Smooth muscle cell (in vitro differentiated cells): ENCODE measurements around the gene TMEM121B. TPM values are rescaled to one million over a fixed set of nuclear protein-coding genes. Genes with fewer than 3 reads are reported as not detected.

ENCODE experiments used
- DNase-seq: peaks from one replicate; lab custom pipeline; 2025; ENCODE audit not compliant: unreplicated experiment; lab: John Stamatoyannopoulos, UW
- H2AFZ ChIP-seq: fragments of 200-600 bp; sonication (generic); 2 replicates; pipeline ENCODE4 v1.6.0; 2016; ENCODE audit warnings: antibody characterized with exemption, low read depth, mild to moderate bottlenecking
- H3F3A ChIP-seq: fragments of 200-600 bp; sonication (generic); 2 replicates; pipeline ENCODE4 v1.6.0; 2017; ENCODE audit warnings: antibody characterized with exemption, low read depth
- H3K27ac ChIP-seq: fragments of 200-600 bp; sonication (generic); 2 replicates; pipeline ENCODE4 v1.5.1; 2016; ENCODE audit warnings: low read depth, mild to moderate bottlenecking
- H3K27me3 ChIP-seq: fragments of 200-600 bp; sonication (generic); 2 replicates; pipeline ENCODE4 v1.6.1; 2016; ENCODE audit warnings: low read depth, mild to moderate bottlenecking
- H3K36me3 ChIP-seq: fragments of 200-600 bp; sonication (generic); 2 replicates; pipeline ENCODE4 v1.5.1; 2016; ENCODE audit warnings: low read depth
- H3K4me1 ChIP-seq: fragments of 200-600 bp; sonication (generic); 2 replicates; pipeline ENCODE4 v1.5.1; 2016; ENCODE audit warnings: low read depth
- H3K4me2 ChIP-seq: fragments of 200-600 bp; sonication (generic); 2 replicates; pipeline ENCODE4 v1.6.0; 2016; ENCODE audit warnings: mild to moderate bottlenecking
- H3K4me3 ChIP-seq: fragments of 200-600 bp; sonication (generic); 2 replicates; pipeline ENCODE4 v1.5.1; 2016; ENCODE audit warnings: mild to moderate bottlenecking
- H3K79me2 ChIP-seq: fragments of 200-600 bp; sonication (generic); 2 replicates; pipeline ENCODE4 v1.6.0; 2016; ENCODE audit warnings: low read depth, mild to moderate bottlenecking
- H3K9ac ChIP-seq: fragments of 200-600 bp; sonication (generic); 2 replicates; pipeline ENCODE4 v1.6.0; 2016; ENCODE audit warnings: low read depth
- H3K9me3 ChIP-seq: fragments of 200-600 bp; sonication (generic); replicated peaks from 2 replicates; pipeline ENCODE4 v1.5.1; 2016; ENCODE audit warnings: low read depth
- H4K20me1 ChIP-seq: fragments of 200-600 bp; sonication (generic); 2 replicates; pipeline ENCODE4 v1.6.0; 2016; ENCODE audit warnings: low read depth
- CTCF ChIP-seq: fragments of 200-600 bp; sonication (generic); IDR thresholded peaks from 2 replicates; pipeline ENCODE4 v1.5.1; 2017; ENCODE audit warnings: borderline replicate concordance, mild to moderate bottlenecking, antibody characterized with exemption; ENCODE audit not compliant: insufficient read depth, poor library complexity, severe bottlenecking
- WGBS: methylation state at CpG from one replicate; pipeline ENCODE4 v1.1.7; 2016; ENCODE audit warnings: low lambda C conversion rate; 5-methylcytosine and 5-hydroxymethylcytosine counted together
- polyA plus RNA-seq: library from polyadenylated mRNA; unstranded; fragments of >200 nt; fragmentation: Nextera tagmentation; extraction: Ambion mirVana; gene quantifications from 2 replicates; pipeline ENCODE4 v1.2.1, GENCODE V29; 2016
- total RNA-seq: library from RNA; depleted of rRNA; stranded (reverse); fragments of >200 nt; gene quantifications from 2 replicates; pipeline ENCODE4 v1.2.3, GENCODE V29; 2014

The TMEM121B gene
- total and polyA plus RNA-seq, 2 experiments from 2014 or later = 0.09 to 0.15 TPM

DNA sequence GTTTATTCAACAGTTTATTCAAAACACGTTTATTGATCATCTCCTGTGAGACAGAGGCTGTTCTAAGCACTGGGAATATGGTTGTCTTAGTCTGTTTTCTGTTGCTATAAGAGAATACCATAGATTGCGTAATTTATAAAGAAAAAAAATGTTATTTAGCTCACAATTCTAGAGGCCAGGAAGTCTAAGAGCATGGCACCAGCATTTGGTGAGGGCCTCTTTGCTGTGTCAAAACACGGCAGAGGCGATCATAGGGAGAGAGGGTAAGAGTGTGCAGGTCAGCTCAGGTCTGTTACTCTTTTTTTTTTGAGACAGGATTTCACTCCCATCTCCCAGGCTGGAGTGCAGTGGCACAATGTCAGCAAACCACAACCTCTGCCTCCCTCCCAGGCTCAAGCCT, 41.6 kb downstream of the TMEM121B start:
- H3K9ac ChIP-seq = no peak overlapping the region
- H3K27me3 ChIP-seq = no peaks in the 10 kb centered on the region
- H3K4me3 ChIP-seq = no peak overlapping the region
- 85% methylated on average over 4 of the region's 4 CpGs for WGBS
- H3K27ac ChIP-seq = no peak overlapping the region
- no peaks in the 10 kb centered on the region for H4K20me1 ChIP-seq
- H3F3A ChIP-seq = no peaks in the 10 kb centered on the region
- H3K36me3 ChIP-seq = no peaks in the 10 kb centered on the region
- H3K4me2 ChIP-seq = no peak overlapping the region
- no peaks in the 10 kb centered on the region for H3K9me3 ChIP-seq
- DNase-seq = no peak
- TF ChIP-seq CTCF = no peak
- H3K79me2 ChIP-seq = no peaks in the 10 kb centered on the region
- H3K4me1 ChIP-seq = no peaks in the 10 kb centered on the region
- H2AFZ ChIP-seq = no peak overlapping the region

GRCh38 chr22:17077255-17077654, 43.9 kb downstream of the TMEM121B start:
- no peak overlapping the region for H2AFZ ChIP-seq
- no peak overlapping the region for H3K4me3 ChIP-seq
- no peaks in the 10 kb centered on the region for H3K79me2 ChIP-seq
- no peaks in the 10 kb centered on the region for H3K4me1 ChIP-seq
- no peak for TF ChIP-seq CTCF
- no peaks in the 10 kb centered on the region for H4K20me1 ChIP-seq
- no peak for DNase-seq
- peak overlapping the region; percentile 20 for H3K27ac ChIP-seq
- no peak overlapping the region for H3K4me2 ChIP-seq
- H3K9ac ChIP-seq = no peak overlapping the region
- H3K36me3 ChIP-seq = no peaks in the 10 kb centered on the region
- no peaks in the 10 kb centered on the region for H3K9me3 ChIP-seq
- H3F3A ChIP-seq = no peaks in the 10 kb centered on the region
- H3K27me3 ChIP-seq = no peaks in the 10 kb centered on the region

GRCh38 chr22:17074648-17075002, 46.5 kb downstream of the TMEM121B start:
- Histone ChIP-seq H3K4me2 (no peak overlapping the region), H3K4me3 (no peak overlapping the region), H3K27ac (no peak overlapping the region), H3K79me2 (no peaks in the 10 kb centered on the region), H4K20me1 (no peaks in the 10 kb centered on the region), H3K9ac (no peak overlapping the region), H2AFZ (no peak overlapping the region), H3K36me3 (no peaks in the 10 kb centered on the region), H3K27me3 (no peaks in the 10 kb centered on the region), H3F3A (no peaks in the 10 kb centered on the region), H3K4me1 (no peaks in the 10 kb centered on the region), H3K9me3 (no peaks in the 10 kb centered on the region)
- no peak for DNase-seq
- no peak for TF ChIP-seq CTCF

GRCh38 chr22:17072877-17073276, 48.3 kb downstream of the TMEM121B start:
- no peak overlapping the region for H3K4me2 ChIP-seq
- no peaks in the 10 kb centered on the region for H3K27me3 ChIP-seq
- 71% methylated on average over 1 of the region's 1 CpG for WGBS
- no peak overlapping the region for H3K9ac ChIP-seq
- no peaks in the 10 kb centered on the region for H3K79me2 ChIP-seq
- no peaks in the 10 kb centered on the region for H4K20me1 ChIP-seq
- H3F3A ChIP-seq = no peaks in the 10 kb centered on the region
- no peak overlapping the region for H3K4me3 ChIP-seq
- H3K27ac ChIP-seq = no peak overlapping the region
- TF ChIP-seq CTCF = no peak
- no peak for DNase-seq
- no peaks in the 10 kb centered on the region for H3K4me1 ChIP-seq
- H3K9me3 ChIP-seq = no peaks in the 10 kb centered on the region
- no peaks in the 10 kb centered on the region for H3K36me3 ChIP-seq
- no peak overlapping the region for H2AFZ ChIP-seq

Other genes with a start within 250 kb of the TMEM121B start
- gene GAB4, start 113.1 kb downstream of the TMEM121B start, total RNA-seq = not detected in 2 replicates
- not detected in 2 replicates for gene GAB4, start 113.1 kb downstream of the TMEM121B start, polyA plus RNA-seq
- 3.4 and 6.4 TPM in 2 replicates for gene IL17RA, start 36.4 kb downstream of the TMEM121B start, total RNA-seq
- 7.5 and 8.5 TPM in 2 replicates for gene IL17RA, start 36.4 kb downstream of the TMEM121B start, polyA plus RNA-seq
- 18.9 and 25.5 TPM in 2 replicates for gene HDHD5, start 37.9 kb upstream of the TMEM121B start, total RNA-seq
- 52.1 and 53.5 TPM in 2 replicates for gene HDHD5, start 37.9 kb upstream of the TMEM121B start, polyA plus RNA-seq
- 14.6 and 14.9 TPM in 2 replicates for gene ADA2, start 98.1 kb upstream of the TMEM121B start, total RNA-seq
- 16.9 and 17.7 TPM in 2 replicates for gene ADA2, start 98.1 kb upstream of the TMEM121B start, polyA plus RNA-seq
- gene CECR2, start 248.1 kb upstream of the TMEM121B start, total RNA-seq = 2.8 and 3.0 TPM in 2 replicates
- 0.67 and 1.4 TPM in 2 replicates for gene CECR2, start 248.1 kb upstream of the TMEM121B start, polyA plus RNA-seq